ENCODE measurements around the gene TSPYL1.
"Not testable (repeated sequence)": the region's sequence is repeated elsewhere in the genome, so short reads cannot be mapped to it uniquely, and the experiment has no call there.

TSPYL1 gene

DNA sequence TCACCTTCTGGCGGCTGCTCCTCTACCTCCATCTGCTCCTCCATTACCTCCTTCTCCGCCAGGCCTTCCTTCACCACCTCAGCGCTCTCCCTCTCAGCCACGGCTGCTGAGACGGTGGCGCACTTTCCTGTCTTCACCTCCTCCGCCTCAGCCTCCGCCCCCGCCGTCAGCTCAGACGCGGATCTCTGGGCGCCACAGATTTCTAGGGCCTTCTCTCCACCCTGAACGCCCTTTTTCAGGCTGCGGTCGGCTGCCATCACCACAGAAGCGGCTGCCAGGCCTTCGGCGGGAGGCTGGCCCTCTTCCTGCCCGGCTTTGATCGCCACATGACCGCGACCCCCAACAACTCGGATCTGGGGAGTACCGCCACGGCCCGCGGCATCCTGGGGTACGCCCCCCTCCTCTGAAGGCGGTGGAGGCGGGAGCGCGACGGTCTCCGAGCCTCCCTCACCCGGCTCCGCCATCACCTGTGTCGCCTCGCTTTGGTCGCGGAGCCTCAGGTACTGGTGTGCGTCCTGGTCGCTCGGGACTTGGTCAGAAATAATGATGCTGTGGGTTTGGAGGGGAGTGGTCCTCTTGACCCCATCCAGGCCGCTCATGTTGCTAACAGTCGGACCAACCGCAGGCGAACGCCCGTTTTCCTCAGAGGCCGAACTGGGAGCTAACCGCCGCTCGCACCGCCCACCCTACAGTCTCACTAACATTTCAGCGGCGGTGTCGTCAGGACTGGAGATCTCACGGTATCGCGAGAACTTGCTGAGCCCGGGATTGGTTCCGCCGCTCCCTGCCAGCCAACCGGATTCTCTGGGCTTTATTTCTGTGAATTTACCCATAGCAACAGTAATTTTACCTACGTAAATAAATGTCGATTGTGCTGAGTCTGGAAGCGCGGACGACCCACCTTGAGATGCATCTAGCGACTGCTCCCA, at the start of gene TSPYL1:
TSS of gene TSPYL1 (minus strand) at position 699 of the 929 bp plus-strand sequence. CDS start at position 599, 100 bp downstream.
- peak; percentile 88 to 90 for DNase-seq (ENCODE audit: low read depth in 2 of 2)

DNA sequence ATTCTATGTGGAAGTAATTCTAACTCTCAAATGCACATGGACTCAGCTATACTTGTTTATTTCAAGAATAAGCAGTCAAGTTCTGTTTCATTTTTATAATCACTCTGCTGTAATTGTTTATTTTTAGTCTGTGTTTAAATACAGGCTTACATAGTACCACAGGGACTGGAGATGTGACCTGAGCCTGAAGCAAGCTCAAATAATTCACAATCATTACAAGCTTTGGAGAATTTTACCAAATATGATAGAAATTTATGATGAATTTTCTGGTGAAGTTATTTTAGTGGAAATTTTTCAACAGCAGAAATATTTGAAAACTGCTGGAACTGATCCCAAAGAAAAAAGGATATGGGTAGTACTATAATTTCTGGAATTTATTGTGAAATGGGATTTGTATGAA, 49.4 kb upstream of the TSPYL1 start:
- DNase-seq (ENCODE audit: low read depth in 2 of 2), result no peak

DNA sequence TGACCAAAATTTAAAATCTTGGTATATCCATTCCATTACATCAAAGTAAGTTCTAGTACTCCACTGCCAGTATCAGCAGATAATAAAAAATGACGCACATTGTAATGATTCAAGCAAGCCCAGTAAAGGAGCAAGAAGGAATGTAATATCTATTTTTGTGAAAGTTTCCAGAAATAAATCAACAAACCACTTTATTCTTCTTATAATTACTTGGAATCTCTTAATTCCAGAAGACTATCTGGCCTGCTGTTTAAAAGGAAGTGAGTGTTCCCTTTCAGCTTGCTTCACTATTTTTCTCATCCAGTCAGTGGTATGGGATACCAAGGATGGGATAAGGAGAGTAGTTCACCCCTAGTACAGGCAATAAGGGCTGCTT, 48.8 kb upstream of the TSPYL1 start:
- no peak for DNase-seq (ENCODE audit: low read depth in 2 of 2)

GRCh38 chr6:116327803-116328527, 48.2 kb upstream of the TSPYL1 start:
- no peak for DNase-seq (ENCODE audit: low read depth in 2 of 2)

DNA sequence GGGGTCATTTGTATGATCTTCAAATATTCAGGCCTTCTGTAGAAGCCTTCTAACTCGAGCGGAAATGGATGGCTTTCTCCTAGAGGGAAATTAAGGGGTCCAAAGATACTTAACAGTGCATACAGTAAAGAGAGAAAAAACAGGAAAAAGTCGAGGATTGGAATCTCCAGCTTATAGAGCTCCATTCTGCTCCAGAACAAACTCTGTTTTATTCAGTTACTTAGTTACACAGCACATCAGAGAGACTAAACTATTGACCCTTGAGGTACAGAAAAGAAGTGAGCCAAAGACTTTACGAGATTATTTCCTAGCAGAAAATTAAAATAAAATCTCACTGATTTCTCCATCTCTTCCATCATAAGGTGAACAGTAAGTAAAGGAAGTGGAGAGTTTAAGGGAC, 47.3 kb upstream of the TSPYL1 start:
- DNase-seq (ENCODE audit: low read depth in 2 of 2), result no peak

DNA sequence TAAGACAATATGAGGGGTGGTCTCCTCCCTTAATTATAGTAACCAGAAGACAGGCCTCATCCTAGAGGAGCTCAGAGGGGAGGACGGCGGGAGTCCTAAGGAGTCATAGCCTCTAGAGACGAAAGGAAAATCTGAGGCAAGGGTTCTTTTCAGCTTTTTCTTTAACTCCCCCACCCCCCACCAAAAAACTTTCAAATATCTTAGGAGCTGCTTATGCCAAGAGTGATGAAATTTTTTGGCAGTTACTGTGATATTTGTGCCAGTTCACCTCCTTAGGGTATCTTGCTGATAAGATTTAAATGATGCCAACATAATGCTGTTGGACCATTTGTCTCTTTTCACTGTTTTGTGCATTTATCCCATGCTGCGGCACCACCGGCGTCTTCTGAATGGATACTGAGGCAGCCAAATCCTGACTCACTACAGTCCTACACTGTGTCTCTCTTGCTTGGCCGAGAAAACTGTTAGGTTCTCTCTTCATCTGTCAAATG, 46.5 kb upstream of the TSPYL1 start:
- DNase-seq (ENCODE audit: low read depth in 2 of 2), result no peak

- DNase-seq (ENCODE audit: low read depth in 2 of 2), result not testable (repeated sequence)
Observed at GRCh38 chr6:116325634-116326132, 46.0 kb upstream of the TSPYL1 start.

- no peak for DNase-seq (ENCODE audit: low read depth in 2 of 2)
Observed at GRCh38 chr6:116323863-116324262, 44.1 kb upstream of the TSPYL1 start.

GRCh38 chr6:116321933-116322332, 42.2 kb upstream of the TSPYL1 start:
- not testable (repeated sequence) for DNase-seq (ENCODE audit: low read depth in 2 of 2)

DNA sequence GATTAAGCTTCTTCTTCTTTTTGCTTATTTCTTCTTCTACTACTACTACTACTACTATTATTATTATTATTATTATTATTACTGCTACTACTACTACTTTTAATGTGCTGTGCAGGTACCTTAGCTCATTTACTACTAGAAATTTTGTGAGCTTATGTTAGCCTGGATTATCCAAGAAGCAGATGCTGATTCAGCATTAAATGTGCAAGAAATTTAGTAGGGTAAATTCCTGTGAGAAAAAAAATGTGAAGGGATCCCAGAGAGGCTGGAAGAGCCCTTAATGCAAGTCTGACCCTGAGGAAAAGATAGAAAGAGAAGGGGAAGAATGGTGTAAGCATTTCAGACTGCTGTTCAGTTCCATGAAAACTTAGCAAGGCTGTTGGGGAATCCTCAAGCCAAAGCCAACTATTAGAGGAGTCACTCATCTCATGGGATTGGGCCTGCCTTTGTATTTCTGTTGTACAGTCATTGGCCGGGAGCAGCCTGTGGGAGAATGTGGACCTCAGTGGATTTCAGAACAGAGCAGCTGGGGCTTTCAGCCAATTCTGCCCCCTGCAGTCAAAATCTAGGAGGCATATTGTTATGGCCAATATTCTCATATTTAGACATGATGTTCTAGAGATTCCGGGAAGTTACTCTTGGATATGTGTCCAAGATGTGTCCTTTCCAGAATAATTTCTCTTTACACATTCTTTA, 37.2 kb upstream of the TSPYL1 start:
- no peak for DNase-seq (ENCODE audit: low read depth in 2 of 2)

- no peak for DNase-seq (ENCODE audit: low read depth in 2 of 2)
Observed at GRCh38 chr6:116314878-116315277, 35.1 kb upstream of the TSPYL1 start.

- DNase-seq (ENCODE audit: low read depth in 2 of 2), result no peak
Observed at GRCh38 chr6:116314218-116314617, 34.5 kb upstream of the TSPYL1 start.

DNA sequence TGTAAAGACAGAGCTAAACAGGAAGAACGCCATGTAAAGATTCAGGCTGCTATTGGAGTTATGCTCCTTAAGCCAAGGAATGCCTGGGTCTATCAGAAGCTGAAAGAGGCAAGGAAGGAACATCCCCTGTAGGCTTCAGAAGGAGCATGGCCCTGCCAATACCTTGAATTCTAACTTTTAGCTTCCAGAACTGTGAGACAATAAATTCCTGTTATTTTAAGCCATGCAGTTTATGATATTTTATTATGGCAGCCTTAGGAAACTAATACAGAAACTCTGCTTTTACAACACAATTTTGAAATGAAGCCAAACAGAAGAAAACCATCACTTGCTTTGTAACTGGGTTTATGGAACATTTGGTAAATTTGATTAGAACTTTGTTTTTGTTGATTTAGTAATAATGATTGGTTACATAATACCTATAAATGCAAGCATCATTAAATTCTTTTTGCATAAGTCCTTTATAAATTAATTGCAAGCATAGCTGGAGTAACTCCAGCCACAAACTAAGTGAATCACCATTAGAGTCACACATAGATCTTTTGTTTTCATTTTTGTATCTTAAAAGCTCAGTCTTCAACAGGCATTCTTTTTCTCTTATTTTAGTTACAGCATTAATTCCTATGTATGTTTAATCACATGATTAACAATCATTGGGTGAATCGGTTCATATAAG, 33.5 kb upstream of the TSPYL1 start:
- DNase-seq (ENCODE audit: low read depth in 2 of 2), result no peak

DNA sequence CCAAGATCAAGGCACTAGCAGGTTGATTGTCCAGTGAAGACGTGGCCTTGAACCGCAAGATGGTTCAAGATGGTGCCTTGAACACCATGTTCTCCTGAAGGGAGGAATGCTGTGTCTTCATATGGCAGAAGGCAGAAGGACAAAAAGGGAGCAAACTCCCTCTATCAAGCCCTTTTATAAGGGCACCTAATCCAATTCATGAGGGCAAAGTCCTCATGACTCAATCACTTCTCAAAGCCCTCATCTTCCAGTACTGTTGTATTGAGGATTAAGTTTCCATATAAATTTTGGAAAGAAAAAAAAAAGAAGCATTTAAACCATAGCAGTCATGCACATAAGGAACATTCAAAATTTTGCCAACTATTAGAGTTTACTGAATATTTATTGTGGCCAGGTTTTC, 29.9 kb upstream of the TSPYL1 start:
- no peak for DNase-seq (ENCODE audit: low read depth in 2 of 2)

GRCh38 chr6:116309001-116309400, 29.3 kb upstream of the TSPYL1 start:
- no peak for DNase-seq (ENCODE audit: low read depth in 2 of 2)

GRCh38 chr6:116307633-116308032, 27.9 kb upstream of the TSPYL1 start:
- no peak for DNase-seq (ENCODE audit: low read depth in 2 of 2)

- DNase-seq (ENCODE audit: low read depth in 2 of 2), result no peak
Observed at GRCh38 chr6:116307001-116307400, 27.3 kb upstream of the TSPYL1 start.

DNA sequence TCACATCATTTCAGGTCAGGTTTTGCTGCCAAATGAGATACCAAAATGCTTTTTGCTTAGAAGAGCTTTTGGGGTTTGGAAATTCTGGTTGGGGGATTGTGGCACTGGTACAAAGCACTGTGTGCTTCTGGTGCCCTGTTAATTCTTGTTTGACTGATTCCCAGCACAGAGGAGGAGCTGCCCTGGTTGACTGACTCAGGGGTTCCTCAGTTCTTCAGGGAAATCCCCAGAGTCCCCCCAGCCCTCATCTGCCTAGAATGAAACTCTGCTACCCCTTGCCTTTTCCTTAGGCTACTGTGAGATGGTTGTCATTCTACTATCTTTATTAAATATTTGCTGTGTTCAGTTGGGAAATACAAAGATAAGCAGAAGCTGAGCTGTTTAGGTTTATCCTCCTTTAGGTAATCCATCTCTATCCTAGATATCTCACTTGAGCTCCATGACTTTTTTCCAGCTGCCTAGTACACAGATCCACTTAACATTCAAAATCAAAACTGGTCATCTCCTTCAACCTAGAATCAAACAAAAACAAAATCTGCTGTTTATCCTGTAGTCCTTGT, 24.9 kb upstream of the TSPYL1 start:
- DNase-seq (ENCODE audit: low read depth in 2 of 2), result no peak

DNA sequence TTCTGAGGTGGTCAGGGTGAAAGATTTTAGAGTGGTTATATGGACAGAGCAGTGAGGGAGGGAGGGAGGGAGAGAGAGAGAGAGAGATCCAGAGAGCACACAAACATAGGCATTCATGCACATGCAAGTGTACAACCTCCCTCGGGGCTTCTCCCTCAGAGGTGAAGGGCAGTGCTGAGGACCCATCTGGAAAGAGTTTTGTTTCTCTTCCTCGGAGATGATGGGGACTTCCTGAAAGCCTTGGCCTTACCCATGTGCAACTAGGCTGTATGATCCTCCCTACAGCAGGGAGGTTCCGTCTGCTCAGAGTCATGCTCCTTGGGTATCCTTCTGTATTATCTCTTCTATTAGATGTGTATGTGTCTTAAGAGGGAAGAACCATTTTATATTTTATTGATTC, 21.4 kb upstream of the TSPYL1 start:
- DNase-seq (ENCODE audit: low read depth in 2 of 2), result no peak

- no peak for DNase-seq (ENCODE audit: low read depth in 2 of 2)
Observed at GRCh38 chr6:116300566-116300965, 20.8 kb upstream of the TSPYL1 start.

- no peak for DNase-seq (ENCODE audit: low read depth in 2 of 2)
Observed at GRCh38 chr6:116298973-116299372, 19.2 kb upstream of the TSPYL1 start.
